AG08395 (cell line): ENCODE measurements around the gene TMTC2.
A peak's percentile ranks its signal among the peaks of the same experiment; 100 is the strongest.

Experiments used
- DNase-seq: peaks from one replicate; pipeline ENCODE4 v3.0.0; 2012; ENCODE audit warnings: mixed read lengths, low spot score

Gene TMTC2

DNA sequence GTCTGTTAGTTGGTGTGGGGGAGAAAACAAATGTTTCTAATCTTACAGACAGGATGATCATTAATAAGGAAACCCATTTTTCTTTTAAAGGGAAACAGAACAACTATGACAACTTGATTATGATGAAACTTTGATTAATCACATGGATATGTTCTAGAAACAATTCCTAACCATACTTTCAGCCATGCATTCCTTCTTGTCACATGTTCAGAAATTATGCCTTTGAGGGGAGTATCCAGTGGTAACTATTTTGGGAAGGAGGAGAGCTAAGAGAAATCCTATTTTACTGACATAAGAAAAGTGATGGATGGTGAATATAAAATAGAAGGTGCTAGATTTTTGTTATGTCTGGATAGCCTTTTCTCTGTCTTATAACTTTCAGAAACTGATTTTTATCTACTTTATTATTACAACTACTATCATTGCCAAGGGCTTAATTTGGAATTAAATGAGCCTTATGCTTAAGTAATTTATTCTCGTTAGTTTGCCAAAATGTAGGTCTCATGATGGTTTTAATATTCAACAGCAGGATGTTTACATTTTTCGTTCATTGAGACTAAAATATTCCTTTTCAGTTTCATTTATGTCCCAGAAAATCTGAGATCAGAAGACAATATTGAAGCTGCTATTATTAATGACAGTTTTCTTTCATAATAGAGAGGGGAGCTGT, 200.1 kb downstream of the TMTC2 start:
- DNase-seq = no peak

DNA sequence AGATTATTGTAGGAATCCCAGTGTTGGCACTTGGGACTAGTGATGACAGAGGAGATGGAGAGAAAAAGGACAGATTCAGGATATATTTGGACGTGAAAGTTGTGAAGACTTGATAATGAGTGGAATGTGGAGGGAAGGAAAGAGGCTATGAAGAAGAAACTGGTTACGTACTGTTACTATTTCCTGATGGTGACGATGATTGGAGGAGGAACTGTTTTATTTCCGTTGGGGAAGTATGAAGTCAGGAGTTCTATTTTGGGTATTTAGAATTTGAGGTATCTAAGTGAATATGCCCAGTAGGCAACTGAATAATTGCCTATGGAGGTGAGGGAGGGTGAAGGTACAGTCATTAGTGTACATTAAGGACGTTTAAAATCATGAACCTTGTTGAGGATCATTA, 207.2 kb downstream of the TMTC2 start:
- no peak for DNase-seq

DNA sequence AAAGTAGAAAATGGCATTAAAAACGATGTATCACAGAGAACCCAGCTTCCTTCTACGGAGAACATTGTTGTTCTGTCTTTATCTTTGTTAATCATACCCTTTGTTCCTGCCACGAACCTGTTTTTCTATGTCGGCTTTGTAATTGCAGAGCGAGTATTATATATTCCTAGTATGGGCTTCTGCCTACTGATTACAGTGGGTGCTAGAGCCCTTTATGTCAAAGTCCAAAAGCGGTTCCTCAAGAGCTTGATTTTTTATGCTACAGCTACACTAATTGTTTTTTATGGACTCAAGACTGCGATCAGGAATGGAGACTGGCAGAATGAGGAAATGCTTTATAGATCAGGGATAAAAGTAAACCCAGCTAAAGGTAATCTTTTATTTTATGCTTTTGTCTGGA, 209.6 kb downstream of the TMTC2 start:
- no peak for DNase-seq

DNA sequence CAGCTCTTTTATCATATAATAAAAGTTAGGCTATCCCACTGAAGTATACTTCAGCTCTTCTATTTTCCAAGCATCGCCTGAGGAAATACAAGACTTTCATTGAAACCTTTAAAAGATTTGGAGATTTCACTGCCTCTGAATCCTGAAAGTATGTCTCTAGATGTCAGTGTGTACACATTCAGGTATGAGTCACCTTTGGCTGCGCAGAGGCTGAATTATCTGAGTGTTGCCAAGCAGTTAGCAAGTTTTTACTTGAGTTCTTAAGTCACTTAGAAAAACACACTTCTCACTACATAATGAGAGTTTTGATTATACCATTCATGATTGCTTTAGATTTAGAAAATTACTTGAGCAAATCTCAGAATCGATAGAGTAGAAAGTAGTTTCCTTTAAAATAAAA, 210.3 kb downstream of the TMTC2 start:
- DNase-seq = no peak

DNA sequence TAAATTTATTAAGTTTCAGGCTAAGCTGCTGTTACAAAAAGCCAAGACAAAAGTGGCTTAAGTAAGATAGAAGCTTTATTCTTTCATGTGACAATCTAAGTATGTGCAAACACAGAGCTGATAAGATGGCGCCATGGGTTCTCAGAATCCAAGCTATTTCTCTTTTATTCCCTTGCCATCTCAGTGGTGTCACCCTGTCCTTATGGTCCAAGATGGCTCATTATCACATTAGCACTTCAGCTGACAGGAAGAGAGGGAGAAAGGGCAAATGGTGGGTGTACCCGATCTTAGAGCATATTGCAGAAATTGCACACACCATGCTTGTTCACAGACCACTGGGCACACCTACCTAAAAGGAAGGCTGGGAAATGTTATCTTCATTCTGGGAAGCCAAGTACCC, 211.7 kb downstream of the TMTC2 start:
- DNase-seq = no peak

DNA sequence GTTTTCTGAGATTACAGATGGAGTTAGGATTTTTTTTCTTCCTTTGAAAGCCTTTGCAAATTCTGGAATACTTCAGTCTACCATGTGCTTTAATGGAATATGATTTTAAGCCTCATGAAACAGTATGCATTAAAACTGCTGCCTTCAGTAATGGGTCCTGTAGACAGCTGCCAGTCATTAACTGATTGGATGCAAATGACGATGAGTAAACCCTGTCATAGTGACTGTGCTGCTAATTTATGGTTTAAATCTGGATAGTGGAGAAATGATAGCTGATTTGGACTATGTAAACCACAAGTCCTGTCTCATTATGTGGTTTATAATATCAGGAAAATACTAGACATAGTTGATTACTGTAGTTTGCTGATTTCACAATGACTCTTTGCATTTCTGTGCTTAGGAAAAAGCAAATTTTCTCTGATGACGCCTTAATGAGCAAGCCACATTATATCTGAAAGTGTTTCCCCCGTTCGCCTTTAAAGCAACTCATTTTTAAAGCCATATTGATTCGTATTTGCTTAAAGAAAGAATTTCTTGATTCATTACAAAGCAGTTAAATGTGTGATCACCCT, 217.6 kb downstream of the TMTC2 start:
- DNase-seq = peak; percentile 18

DNA sequence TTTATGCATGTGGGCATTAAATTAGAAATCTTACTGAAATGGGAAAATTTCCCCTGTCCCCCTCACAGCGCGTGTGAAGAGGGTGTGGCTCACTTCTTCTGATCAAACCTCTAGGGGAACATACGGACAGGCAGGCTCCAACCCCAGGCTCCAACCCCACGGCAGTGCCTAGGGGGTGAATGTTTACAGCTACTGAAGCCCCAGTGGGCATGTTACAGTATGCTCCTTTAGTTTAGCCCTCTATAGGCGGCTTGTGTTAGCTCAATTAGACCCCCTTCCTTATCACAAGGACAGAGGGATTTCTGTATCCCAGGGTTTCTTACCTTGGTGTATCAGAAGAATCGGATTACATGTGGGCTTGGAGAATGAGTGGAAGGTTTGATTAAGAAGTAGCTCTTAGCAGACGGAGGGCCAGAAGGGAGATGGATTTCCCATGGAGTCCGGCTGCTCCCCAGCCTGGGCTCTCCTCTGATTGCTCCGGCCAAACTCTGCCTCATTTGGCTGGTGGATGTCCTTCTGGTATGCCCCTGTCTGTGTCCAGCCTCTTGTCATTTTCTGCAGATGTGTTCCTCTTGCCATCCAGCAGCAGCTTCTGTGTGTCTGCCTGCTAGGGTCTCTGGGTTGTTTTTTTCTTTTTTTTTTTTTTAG, 223.7 kb downstream of the TMTC2 start:
- no peak for DNase-seq

DNA sequence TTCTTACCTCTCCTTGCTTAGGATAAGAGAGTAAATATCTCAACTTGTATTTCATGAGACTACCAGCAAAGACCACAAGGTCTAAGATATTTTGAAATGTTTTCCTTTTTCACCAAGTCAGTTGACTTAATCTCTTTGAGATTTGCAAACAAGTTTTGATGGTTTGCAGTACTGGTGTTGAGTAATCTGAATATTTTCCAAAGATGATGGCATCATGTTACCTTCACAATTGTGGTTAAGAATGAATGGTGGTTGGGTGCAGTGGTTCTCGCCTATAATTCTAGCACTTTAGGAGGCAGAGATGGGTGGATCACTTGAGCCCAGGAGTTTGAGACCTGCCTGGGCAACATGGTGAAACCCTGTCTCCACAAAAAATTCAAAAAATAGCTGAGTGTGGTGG, 225.7 kb downstream of the TMTC2 start:
- DNase-seq = no peak

DNA sequence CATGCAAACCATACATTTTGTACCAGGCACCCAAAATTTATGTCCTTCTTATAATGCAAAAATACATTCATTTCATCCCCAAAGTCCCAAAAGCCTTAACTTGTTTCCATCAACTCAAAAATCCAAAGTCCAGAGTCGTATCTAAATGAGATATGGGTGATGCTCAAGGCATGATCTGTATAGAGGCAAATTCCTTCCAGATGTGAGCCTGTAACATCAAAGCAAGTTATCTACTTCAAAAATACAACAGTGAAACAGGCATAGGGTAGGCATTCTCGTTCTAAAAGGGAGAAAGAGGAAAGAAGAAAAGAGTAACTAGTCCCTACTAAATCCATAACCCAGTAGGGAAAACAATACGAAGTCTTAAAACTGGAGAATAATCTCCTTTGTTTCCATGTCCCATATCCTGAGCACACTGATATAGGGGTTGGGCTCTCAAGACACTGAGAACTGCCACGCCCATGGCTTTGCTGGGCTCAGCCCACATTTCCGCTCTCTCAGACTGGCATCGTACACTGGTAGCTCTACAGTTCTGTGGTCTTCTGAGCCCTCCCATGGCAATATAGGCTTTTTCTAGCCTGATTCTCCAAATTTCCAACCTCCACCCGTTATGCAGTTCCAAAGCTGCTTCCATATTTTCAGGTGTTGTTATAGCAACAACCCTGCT, 232.8 kb downstream of the TMTC2 start:
- no peak for DNase-seq

DNA sequence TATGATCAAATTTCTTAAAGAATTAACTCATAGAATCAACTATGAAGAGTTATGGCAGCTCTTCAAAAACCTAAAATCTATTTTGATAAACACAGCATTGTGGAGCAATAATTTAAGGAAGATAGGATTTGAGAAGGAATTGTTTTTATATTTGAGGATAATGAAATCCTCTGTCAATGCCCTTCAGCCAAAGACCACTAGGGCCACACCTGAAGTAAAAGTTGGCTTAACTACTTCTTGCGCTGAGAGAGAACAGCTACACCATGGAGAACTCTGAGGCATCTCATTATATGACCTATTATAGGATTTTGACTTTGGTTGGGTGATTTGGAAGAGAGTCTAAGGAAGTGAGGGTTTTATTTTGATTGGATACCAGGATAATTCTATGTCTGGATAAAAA, 237.2 kb downstream of the TMTC2 start:
- DNase-seq = no peak

DNA sequence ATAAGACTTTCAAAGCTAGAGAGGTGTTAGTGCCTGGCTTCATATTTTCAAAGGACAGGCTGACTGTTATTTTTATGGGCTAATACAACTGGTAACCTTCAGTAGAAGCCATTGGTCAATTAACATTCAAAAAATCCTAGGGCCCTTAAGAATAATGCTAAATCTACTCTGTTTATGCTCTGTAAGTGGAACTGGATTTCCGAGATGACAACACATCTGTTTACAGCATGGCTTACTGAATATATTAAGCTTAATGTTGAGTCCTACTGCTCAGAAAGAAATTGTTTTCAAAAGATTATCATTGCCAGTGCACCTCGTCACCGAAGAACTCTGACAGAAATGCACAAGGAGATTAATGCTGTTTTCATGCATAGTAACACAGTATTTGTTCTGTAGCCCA, 239.9 kb downstream of the TMTC2 start:
- no peak for DNase-seq

DNA sequence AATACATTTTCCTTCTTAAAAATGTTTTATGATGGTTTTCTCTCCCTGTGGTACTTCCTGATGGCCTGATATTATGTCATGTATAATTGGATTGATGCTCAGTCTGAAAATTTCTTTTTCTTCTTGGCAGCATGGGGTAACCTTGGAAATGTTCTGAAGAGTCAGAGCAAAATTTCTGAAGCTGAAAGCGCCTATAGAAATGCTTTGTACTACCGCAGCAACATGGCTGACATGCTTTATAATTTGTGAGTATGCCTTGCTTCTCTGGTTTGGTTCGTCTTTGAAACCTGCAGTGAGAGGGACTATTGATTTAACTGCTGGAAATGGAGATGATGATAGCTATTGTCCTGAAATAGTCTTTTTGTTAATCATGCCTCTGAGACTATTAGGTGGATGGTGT, 243.6 kb downstream of the TMTC2 start:
- no peak for DNase-seq

DNA sequence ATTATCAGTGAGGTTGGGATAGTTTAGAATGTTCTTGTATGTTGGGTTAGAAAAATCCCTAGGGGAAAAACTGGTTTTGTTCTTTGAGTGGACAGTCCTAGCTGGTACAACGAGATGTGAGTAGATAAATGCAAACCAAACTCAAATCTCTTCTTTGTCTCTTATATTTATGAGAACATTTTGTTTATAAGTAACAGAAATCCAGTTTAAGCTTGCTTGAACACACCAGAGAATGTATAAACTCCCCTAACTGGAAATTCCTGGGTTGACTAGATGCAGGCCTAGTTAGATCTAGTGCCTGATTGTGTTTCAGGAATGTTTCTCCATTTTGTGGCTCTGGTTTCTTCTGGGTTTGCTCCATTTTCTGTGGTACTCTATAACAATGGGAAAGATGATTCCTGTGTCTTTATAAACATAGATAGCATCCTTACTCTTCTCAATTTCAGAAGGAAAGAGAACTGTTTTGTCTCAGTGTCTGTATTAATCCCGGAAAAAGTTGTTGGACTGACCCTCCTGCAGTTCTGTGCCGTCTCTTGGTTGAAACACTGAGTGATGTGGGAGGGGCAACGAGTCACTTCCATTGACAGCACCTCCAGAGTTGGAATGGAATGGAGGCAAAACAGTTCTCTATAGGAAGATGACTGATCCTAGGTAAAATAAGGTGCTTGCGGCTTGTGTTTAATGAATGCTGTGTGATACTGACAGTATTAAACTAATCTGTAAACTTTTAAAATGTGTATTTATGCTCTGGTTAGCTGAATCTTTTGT, 244.8 kb downstream of the TMTC2 start:
- DNase-seq = no peak

DNA sequence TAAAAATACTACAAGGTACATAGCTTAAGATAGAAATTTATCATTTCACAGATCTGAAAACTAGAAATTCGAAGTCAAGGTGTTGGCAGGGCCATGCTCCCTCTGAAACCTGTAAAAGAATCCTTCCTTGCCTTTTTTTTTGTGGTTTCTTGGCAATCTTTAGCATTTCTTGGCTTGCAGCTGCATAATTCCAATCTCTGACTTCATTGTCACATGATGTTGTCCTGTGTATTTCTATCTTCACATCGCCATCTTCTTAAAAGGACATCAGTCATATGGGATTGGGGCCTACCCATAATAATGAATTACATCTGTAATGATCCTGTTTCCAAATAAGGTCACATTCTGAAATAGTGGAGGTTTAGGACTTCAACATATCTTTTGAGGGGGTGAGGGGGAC, 250.4 kb downstream of the TMTC2 start:
- no peak for DNase-seq

DNA sequence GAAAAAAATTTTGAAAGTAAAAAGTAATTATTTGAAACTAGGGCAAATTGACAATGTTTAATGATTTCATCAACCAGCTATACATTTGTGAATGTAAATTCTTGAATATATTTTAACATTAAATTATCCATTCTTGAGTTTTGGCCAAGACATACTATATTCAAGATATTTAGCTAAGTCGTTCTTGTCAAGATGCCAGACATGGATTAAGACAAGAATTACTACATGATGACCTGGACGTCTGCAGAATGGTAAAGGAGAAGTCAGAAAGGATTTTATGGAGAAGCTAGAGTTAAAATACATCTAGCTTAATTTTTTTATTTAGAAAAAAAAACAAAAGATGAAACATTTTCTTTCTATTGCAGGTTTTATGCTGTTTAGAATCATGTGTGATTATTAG, 255.8 kb downstream of the TMTC2 start:
- no peak for DNase-seq

DNA sequence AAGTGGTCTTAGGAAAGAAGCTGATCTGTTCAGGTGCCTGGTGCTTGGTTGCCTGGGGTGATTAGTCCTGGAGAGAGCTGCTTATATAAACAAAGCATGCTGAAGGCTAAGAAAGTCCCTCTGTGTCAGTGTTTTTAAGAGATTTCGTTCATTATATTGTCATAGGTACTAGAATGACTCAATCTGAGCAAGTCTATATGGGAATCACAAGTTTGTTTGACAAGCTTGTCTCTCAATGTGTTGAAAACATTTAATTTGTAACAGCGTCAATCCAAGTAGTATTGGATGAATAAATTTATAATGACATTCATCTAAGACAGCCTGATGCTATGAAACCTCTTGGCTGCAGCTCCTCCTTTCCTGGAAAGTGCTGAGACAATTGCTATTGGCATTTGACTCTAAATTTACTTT, 256.3 kb downstream of the TMTC2 start:
- no peak for DNase-seq

DNA sequence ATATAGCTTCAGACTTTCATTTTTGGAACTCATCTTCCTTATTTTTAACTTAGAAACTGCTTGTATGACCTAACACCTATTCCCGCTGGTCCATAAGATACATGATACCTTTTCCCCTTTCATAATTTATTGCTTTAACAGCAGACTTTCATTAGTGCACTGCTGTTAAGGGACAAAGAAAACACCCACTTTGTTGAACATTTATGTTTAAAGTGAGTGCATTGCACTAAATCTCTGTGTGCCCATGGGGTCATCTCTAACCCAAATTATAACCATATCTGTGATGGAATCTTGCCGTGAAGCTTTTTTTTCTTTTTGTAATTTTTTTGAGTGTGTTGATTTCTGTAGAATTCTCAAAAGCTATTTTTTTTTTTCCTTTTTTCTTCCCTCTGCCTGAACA, 261.8 kb downstream of the TMTC2 start:
- DNase-seq = no peak

DNA sequence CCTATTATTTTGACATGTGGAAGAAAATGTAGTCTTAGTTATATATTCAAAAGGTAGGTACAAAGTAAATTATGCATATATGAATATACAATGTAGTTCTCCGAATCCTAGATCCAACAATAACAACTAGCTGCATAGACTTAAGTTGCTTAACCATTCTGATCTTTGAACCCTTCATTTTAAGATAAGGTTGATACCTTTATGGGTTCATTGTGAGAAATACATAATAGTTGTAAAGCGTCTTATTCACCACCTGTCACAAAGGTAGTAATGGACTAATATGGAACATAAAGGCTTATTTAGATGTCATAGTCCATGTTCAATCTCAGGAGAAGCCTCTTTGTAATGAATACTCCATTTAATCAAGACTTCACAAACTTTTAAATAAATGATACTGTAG, 263.6 kb downstream of the TMTC2 start:
- no peak for DNase-seq

DNA sequence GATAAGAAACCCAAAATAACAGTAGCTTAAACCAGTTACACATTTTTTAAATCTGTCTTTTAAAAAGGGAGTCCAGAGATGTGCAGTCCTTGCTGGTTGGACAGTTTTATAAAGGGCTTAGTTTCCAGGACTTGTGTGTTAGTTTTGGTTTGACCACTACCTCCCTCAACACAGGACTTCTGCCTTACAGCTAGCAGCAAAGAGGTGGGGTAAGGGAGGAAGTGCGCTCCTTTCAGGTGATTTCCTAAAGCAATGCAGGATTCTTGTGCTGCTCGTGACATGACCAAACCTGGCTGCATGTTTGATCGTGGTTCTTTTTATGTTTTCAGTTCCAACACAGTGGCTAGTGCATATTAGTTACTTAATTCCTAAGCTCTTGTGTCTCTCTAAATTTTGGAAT, 266.2 kb downstream of the TMTC2 start:
- no peak for DNase-seq

DNA sequence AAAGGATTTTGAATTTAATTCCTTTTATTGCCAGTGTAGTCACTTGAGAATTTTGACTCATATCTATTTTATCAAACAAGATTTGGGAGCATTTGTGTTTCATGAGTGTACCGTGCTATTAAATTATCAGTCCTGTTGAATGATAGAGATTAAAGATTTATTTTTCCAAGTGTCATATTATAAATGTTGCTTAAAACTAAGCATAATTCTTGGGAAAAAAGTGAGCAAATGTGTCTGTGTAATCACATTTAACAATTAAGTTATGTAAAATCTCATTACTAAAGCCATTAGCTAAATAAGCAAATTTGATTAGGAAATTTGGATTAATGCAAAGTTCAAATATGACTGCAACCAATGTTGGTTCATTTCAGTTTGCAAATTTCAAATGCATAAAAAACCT, 266.7 kb downstream of the TMTC2 start:
- no peak for DNase-seq

DNA sequence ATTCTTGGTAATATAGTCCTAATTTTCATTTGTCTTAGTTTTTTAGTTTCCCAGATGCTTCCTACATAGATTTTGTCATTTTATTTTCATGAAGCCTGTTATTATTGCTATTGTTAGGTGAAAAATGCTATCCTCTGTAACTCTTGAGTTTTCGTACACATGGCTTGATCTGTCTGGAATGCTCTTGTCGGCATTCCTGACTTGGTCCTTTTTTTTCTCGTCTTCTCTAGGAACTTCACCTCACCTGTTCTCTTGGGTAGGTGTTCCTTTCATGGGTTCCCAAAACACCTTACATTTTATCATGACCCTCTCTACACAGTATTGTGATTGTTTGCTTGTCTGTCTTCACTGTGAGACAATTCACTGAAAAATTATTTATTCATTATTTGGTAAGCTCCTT, 267.4 kb downstream of the TMTC2 start:
- no peak for DNase-seq

DNA sequence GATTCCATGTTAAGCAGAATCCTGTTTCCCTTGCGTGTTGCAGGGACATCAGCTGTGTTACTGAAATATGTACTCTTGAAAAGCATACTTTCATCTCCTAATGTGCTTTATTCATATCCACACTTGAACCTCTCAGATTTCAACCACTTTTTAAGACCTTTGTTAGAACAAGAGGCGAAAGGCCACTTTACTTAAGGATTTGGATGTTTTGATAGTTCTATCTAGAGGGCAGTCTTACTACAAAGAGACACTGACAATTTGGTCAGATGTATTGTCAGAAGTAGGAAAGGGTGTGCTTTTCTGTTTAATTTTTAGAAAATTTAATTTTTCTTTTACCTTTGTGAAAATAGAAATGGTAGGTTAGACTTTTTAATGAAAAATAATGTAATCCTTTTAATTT, 267.9 kb downstream of the TMTC2 start:
- DNase-seq = no peak

DNA sequence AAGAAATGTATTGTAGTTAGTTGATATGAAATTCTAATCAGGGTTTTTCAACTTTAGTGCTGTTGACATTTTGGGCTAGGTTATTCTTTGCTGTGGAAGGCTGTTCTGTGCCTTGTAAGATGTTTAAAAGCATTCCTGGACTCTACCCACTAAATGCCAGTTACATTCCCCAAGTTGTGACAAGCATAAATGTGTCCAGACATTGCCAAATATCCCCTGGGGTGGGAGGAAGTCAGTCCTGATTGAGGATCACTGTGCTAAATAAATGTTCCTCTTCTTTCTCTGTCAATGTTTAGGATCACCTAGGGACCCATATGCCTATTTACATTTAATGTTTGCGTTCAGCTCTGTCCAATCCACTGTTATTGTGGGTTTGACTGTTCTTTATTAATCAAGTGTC, 268.3 kb downstream of the TMTC2 start:
- peak; percentile 2 for DNase-seq
